HG03575 (cell line): ENCODE measurements around the gene GALNT15.

Experiments used
- ATAC-seq: cut with Tn5 transposase; IDR thresholded peaks from one replicate; pipeline ENCODE4 v1.9.1; 2021; ENCODE audit not compliant: unreplicated experiment, insufficient number of reproducible peaks, low FRiP score; ENCODE audit errors: extremely low read depth

Gene GALNT15

DNA sequence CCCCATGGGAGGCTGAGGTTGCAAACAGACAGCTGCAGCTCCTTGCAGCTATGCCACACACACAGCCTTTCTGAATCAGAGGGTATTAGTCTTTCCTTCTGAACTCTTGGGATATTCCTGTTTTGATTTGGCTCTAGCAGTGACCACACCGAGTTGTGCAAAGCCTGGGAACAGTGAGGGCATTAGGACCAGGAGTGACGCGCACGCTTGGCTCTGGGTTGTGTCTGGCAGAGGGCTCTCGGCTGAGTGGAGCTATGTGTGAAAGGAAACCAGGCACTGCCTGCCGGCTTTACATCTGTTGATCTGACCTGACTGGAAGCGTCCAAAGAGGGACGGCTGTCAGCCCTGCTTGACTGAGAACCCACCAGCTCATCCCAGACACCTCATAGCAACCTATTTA, at the start of gene GALNT15:
Gene GALNT15 (plus strand): TSS at position 292 of the 400 bp plus-strand sequence. CDS start 472 bp downstream, outside the sequence.
- no peak for ATAC-seq

GRCh38 chr3:16126634-16127033, 47.8 kb upstream of the GALNT15 start:
- ATAC-seq: no peak

DNA sequence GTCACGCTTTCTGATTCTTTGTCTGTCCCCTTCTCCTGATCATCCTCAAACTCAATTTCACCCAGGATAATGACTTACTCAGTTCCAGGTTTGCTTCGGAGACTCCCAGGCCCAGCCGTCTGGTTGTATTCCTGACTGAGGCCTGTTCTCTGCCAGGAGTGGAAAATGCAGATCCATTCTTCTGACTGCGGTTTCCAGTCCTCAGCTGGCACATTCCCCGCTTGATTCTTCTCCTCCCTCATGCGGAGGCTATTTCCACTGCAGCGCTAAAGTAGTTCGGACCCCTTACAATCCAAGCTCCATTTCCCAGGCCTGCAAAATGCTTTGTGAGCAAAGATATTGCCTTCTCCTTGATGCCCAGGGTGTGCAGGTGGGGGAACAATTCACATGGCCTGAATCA, 47.2 kb upstream of the GALNT15 start:
- no peak for ATAC-seq

DNA sequence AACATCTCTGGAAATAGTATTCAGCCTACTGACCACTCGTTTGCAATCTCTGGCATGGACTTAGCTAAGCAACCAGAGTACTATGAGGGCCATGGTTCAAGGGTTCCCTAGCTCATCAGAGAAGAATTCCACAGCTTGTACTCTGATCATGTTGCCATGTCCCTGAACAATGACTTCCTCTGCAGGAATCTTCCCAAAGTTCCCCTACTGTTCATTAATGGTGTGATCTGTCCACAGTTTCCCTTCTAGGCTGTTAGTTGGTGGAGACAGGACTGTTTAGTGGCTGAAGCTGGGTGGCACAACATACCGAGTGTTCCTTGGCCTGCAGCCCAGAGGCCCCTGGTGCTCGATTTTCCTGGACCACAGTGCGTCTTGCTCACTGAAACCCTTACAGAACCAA, 44.4 kb upstream of the GALNT15 start:
- no peak for ATAC-seq

GRCh38 chr3:16132190-16132589, 42.3 kb upstream of the GALNT15 start:
- no peak for ATAC-seq

DNA sequence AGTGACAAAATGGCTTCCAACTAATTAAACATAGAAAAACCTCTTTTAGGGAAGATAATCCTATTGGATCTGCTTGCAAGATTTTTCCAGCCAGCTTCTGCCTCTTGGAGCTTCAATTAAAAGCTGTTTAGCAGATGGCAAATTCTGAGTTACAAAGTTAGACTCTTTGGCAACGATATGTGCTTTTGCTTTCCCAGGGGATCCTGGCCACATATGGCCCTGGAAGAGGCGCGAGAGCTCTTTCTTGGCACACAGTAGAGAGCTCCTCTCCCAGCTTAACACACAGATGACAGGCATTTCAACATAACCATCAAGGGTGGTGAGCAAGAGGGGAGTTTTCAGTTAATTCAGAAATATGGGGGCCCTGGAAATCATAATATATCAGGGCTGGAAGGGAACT, 41.6 kb upstream of the GALNT15 start:
- no peak for ATAC-seq

- no peak for ATAC-seq
These were observed 40.1 kb upstream of the GALNT15 start for GRCh38 chr3:16134173-16134928.

DNA sequence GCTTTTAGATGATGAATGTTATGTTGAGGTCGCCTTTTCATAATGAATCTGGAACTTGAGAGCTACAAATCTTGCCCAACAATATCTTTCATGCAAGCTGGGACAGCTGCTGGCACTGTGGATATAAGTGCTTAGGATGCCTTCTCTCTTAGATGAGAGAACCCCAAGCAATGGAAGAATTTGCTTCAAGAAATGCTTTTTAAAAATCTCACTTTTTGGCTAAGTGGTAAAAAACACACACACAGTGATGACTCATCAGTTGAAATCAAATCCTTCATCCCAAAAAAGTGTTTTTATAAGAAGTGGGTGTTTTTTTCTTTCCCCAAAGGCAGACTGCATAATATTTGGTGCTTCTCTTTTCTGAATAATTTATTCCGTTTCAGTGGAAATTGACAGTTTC, 38.4 kb upstream of the GALNT15 start:
- no peak for ATAC-seq

- ATAC-seq: no peak
These were observed 37.4 kb upstream of the GALNT15 start for GRCh38 chr3:16137044-16137443.

- no peak for ATAC-seq
These were observed 36.5 kb upstream of the GALNT15 start for GRCh38 chr3:16137977-16138376.

GRCh38 chr3:16140116-16140893, 34.2 kb upstream of the GALNT15 start:
- no peak for ATAC-seq

- ATAC-seq: no peak
These were observed 33.6 kb upstream of the GALNT15 start for GRCh38 chr3:16140894-16141285.

GRCh38 chr3:16142350-16143025, 32.0 kb upstream of the GALNT15 start:
- no peak for ATAC-seq

DNA sequence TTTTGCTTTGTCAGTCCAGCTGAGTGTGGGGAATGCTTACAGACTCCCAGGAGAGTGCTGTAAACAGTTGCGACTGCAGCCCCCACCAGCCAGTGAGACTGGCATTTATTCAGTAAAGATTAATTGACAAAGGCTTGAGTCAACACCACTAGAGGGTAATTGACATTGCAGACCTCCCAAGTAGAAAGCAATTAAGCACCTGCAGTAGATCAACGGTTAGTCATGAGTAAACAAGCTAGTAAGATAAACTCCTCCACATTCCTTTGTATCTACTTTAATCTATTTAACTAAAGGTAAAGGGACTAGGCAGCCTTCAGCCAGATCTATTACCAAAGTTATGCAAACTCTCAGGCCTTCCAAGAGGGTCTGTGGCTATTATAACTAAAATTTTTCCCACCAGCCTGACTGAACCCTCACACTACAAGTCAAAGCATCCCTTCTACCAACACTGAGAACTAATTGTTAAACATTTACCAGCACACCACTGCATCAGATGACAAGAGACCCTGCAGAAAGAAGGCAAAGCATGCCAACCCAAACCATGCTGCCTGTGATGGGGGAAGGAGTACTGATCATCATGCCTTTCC, 30.5 kb upstream of the GALNT15 start:
- no peak for ATAC-seq

DNA sequence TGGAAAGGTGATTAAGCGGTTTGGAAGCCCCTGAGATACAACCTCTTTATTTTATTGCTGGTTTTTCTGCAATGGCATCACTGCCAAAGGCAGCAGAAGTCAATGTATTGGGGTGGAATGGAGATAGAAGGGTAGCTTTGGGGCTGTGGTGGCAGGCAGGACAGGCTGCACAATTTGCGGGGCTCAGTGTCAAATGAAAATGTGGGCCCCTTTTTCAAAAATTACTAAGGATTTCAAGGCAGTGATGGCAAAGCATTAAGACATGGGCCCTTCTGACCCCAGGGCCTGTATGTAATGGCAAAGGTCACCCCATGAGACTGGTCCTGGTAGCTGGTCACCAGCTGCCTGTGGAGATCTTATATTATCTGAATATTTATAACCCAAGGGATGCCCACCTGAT, 29.3 kb upstream of the GALNT15 start:
- ATAC-seq: no peak

DNA sequence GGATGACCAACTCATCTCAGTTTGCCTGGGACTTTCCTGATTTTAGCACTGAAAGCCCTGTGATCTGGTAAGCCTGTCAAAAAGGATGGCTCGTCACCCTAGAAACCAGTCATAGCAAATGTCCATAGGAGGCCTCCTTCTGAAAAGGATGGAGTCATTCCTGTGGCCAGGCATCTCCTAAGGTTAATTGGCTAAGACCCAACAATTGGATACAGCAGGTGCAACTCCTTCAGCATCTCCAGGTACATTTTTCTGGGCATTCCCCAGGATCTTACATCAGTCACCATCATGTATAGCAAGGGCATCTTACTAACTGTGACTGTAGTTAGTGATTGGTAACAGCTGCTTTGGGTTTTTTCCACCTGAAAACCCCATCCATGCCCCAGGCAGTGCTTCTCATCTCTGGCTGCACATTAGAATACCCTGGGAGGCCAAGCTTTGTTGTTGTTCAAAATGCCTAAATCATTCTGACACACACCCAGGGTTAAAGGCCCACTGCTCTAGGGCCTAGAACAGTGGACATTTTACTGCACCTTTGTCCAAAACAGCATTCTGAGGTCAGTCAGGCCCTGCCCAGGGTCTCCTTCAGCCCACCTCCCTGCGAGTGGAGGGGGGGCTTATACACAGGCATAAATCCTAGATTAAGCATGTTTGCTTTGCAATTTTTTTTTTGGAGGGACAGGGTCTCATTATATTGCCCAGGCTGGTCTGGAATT, 28.3 kb upstream of the GALNT15 start:
- no peak for ATAC-seq

DNA sequence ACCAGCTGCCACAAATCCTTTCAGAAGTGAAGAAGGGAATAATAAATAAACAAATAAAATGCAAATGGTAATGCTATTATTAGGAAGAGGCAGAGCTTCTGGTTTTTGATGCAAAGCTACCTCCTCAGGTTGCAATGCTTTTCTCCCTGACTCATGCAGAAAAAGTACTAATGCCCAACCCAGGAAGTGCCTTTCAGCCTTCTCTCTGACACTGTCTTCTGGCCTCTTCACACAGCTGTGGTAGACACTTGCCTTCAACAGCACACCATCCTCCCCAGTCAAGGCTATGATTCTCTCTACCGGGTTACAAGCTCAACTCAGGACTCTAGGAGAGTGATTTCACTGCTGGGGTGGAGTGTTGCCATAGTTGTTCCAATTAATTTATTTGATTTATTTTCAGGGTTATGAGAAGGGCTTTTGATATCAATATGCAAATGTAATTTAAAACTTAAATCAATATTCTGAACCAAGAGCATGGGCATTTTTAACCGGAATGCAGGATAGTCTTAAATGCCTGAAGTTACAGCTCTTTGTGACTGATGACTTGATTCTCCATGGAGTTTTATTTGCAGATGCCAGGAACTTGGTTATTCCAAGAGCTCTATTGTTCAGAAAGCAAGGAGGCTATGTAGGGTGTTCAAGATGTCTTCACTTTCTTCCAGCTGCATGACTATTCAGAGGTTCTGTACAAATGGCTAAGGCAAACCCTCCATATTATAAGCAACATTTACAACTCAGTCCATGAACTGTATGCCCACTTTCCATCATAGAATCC, 27.1 kb upstream of the GALNT15 start:
- no peak for ATAC-seq

DNA sequence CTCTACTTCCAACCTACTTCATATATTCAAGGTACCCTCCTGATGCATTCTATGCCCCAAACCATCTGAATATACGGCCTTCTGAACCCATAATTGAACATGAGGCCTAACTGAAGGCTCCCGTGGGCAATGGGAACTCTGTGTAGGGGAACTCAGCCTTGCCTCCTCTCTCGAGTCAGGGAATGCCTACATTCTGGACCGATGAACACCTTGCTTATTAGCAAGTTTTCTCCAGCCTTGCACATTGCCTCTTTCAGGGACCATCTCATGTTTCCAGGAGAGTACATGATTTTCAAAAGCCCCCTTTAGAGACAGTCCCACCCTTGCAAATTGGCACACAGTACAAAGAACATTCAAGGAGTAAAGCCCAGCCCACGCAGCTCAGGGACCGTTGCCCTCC, 26.3 kb upstream of the GALNT15 start:
- ATAC-seq: no peak
